H9 (cell line): ENCODE data around the gene DPH1. TPM values are rescaled to one million over a fixed set of nuclear protein-coding genes. Genes with fewer than 3 reads are reported as not detected.

ENCODE experiments used
- DNase-seq: peaks from one replicate; pipeline ENCODE4 v3.0.0-alpha.2; 2017
- H2AFZ ChIP-seq: one replicate; pipeline ENCODE4 v1.6.1; 2013; ENCODE audit warnings: mild to moderate bottlenecking, low read length, control low read depth, moderate library complexity
- H2AK5ac ChIP-seq: 2 replicates; pipeline ENCODE4 v1.6.1; 2013; ENCODE audit warnings: low read length, control low read depth, mixed read lengths; ENCODE audit not compliant: insufficient read length
- H2BK120ac ChIP-seq: one replicate; pipeline ENCODE4 v1.6.1; 2013; ENCODE audit warnings: low read depth, mild to moderate bottlenecking, low read length, control low read depth, inconsistent platforms; ENCODE audit not compliant: poor library complexity, severe bottlenecking
- H2BK12ac ChIP-seq: 2 replicates; pipeline ENCODE4 v1.6.1; 2013; ENCODE audit warnings: low read length, control low read depth, mixed read lengths, low read depth; ENCODE audit not compliant: insufficient read length
- H2BK15ac ChIP-seq: 2 replicates; pipeline ENCODE4 v1.6.1; 2013; ENCODE audit warnings: low read depth, low read length, control low read depth
- H2BK20ac ChIP-seq: one replicate; pipeline ENCODE4 v1.6.1; 2013; ENCODE audit warnings: low read depth, mild to moderate bottlenecking, low read length, control low read depth, inconsistent platforms; ENCODE audit not compliant: poor library complexity, severe bottlenecking
- H2BK5ac ChIP-seq: 2 replicates; pipeline ENCODE4 v1.6.1; 2013; ENCODE audit warnings: low read length, control low read depth, mixed read lengths; ENCODE audit not compliant: insufficient read length
- H3K14ac ChIP-seq: 2 replicates; pipeline ENCODE4 v1.6.1; 2013; ENCODE audit warnings: low read length, control low read depth; ENCODE audit not compliant: insufficient read depth
- H3K18ac ChIP-seq: 2 replicates; pipeline ENCODE4 v1.6.1; 2013; ENCODE audit warnings: low read depth, mild to moderate bottlenecking, mixed read lengths, low read length, control low read depth; ENCODE audit not compliant: insufficient read length
- H3K23ac ChIP-seq: 2 replicates; pipeline ENCODE4 v1.6.1; 2013; ENCODE audit warnings: low read length, control low read depth, mixed read lengths, low read depth; ENCODE audit not compliant: insufficient read length
- H3K23me2 ChIP-seq: 2 replicates; pipeline ENCODE4 v1.6.1; 2013; ENCODE audit warnings: low read depth, mild to moderate bottlenecking, mixed read lengths, low read length, control low read depth; ENCODE audit not compliant: insufficient read length, poor library complexity, severe bottlenecking
- H3K27ac ChIP-seq: 2 replicates; pipeline ENCODE4 v1.5.1; 2013; ENCODE audit warnings: low read length, control low read depth, mixed read lengths, low read depth; ENCODE audit not compliant: insufficient read length
- H3K27me3 ChIP-seq: 2 replicates; pipeline ENCODE4 v1.6.1; 2013; ENCODE audit warnings: low read length, control low read depth, inconsistent platforms; ENCODE audit not compliant: insufficient read depth
- H3K4ac ChIP-seq: 2 replicates; pipeline ENCODE4 v1.6.1; 2013; ENCODE audit warnings: low read depth, mild to moderate bottlenecking, control low read depth, inconsistent platforms, low read length, moderate library complexity
- H3K4me1 ChIP-seq: 2 replicates; pipeline ENCODE4 v1.6.1; 2013; ENCODE audit warnings: low read length, control low read depth, inconsistent platforms; ENCODE audit not compliant: insufficient read depth
- H3K4me2 ChIP-seq: 2 replicates; pipeline ENCODE4 v1.6.1; 2013; ENCODE audit warnings: low read length, control low read depth, mixed read lengths; ENCODE audit not compliant: insufficient read length, insufficient read depth
- H3K56ac ChIP-seq: 2 replicates; pipeline ENCODE4 v1.6.1; 2013; ENCODE audit warnings: low read depth, mild to moderate bottlenecking, mixed read lengths, low read length, control low read depth; ENCODE audit not compliant: insufficient read length
- H3K79me1 ChIP-seq: 2 replicates; pipeline ENCODE4 v1.6.1; 2013; ENCODE audit warnings: low read depth, mild to moderate bottlenecking, moderate library complexity, low read length, control low read depth, inconsistent platforms; ENCODE audit not compliant: insufficient read depth, poor library complexity, severe bottlenecking
- H3K79me2 ChIP-seq: 2 replicates; pipeline ENCODE4 v1.6.1; 2013; ENCODE audit warnings: low read length, control low read depth, inconsistent platforms; ENCODE audit not compliant: insufficient read depth
- H3K9ac ChIP-seq: 2 replicates; pipeline ENCODE4 v1.6.1; 2013; ENCODE audit warnings: low read length, control low read depth, mixed read lengths; ENCODE audit not compliant: insufficient read length; ENCODE audit errors: extremely low read depth
- H3K9me3 ChIP-seq: one replicate; pipeline ENCODE4 v1.6.1; 2013; ENCODE audit warnings: low read depth, low read length, inconsistent platforms; ENCODE audit not compliant: control insufficient read depth
- H3T11ph ChIP-seq: one replicate; pipeline ENCODE4 v1.6.1; 2013; ENCODE audit warnings: mild to moderate bottlenecking, low read length, control low read depth, inconsistent platforms
- H4K20me1 ChIP-seq: one replicate; pipeline ENCODE4 v1.6.1; 2013; ENCODE audit not compliant: control insufficient read depth, insufficient read length, insufficient read depth
- H4K5ac ChIP-seq: 2 replicates; pipeline ENCODE4 v1.6.1; 2013; ENCODE audit warnings: low read depth, mild to moderate bottlenecking, mixed read lengths, low read length, control low read depth; ENCODE audit not compliant: insufficient read length
- H4K8ac ChIP-seq: replicated peaks from 2 replicates; pipeline ENCODE4 v1.6.1; 2013; ENCODE audit warnings: low read length, control low read depth, mixed read lengths, low read depth; ENCODE audit not compliant: insufficient read length
- H4K91ac ChIP-seq: 2 replicates; pipeline ENCODE4 v1.6.1; 2013; ENCODE audit warnings: low read depth, mild to moderate bottlenecking, moderate library complexity, mixed read lengths, low read length, control low read depth; ENCODE audit not compliant: insufficient read length
- H3K27ac Mint-ChIP-seq, 3 experiments: 2 replicates in 2 of 3; 3 replicates in 1 of 3; pipeline ENCODE4 v1.8.0; 2020 to 2021; ENCODE audit warnings: mixed read lengths in 3 of 3, mild to moderate bottlenecking in 1 of 3, moderate library complexity in 1 of 3
- H3K27me3 Mint-ChIP-seq: 2 replicates; pipeline ENCODE4 v1.8.0; 2021; ENCODE audit warnings: low read depth, mild to moderate bottlenecking, moderate library complexity, mixed read lengths
- H3K36me3 Mint-ChIP-seq, 3 experiments: 2 replicates in 2 of 3; 3 replicates in 1 of 3; pipeline ENCODE4 v1.8.0; 2020 to 2021; ENCODE audit warnings: low read depth in 3 of 3, mixed read lengths in 3 of 3; ENCODE audit not compliant: insufficient read depth in 1 of 3
- H3K4me1 Mint-ChIP-seq, 2 experiments: 2 replicates each; pipeline ENCODE4 v1.8.0; 2020; ENCODE audit warnings: mixed read lengths in 2 of 2
- H3K4me3 Mint-ChIP-seq, 2 experiments: 2 replicates in 1 of 2; 3 replicates in 1 of 2; pipeline ENCODE4 v1.8.0; 2020 to 2021; ENCODE audit warnings: mild to moderate bottlenecking in 2 of 2, mixed read lengths in 2 of 2, moderate library complexity in 1 of 2
- H3K9me3 Mint-ChIP-seq, 2 experiments: 2 replicates in 1 of 2; 3 replicates in 1 of 2; pipeline ENCODE4 v1.8.0; 2020; ENCODE audit warnings: mild to moderate bottlenecking in 2 of 2, mixed read lengths in 2 of 2, moderate library complexity in 1 of 2
- CTCF ChIP-seq: fragments of 200-600 bp; sonication (generic); conservative IDR thresholded peaks from 3 replicates; pipeline ENCODE4 v1.8.0; 2021; ENCODE audit warnings: antibody characterized with exemption, mild to moderate bottlenecking
- WGBS: extraction: QIAGEN DNeasy Blood & Tissue Kit; methylation state at CpG from one replicate; pipeline ENCODE4 v1.1.7; 2013; ENCODE audit warnings: missing lambda C conversion rate, low lambda C conversion rate, mixed read lengths; ENCODE audit not compliant: insufficient read length; ENCODE audit errors: extremely low coverage; 5-methylcytosine and 5-hydroxymethylcytosine counted together
- total RNA-seq: library from RNA; stranded (reverse); gene quantifications from 2 replicates; pipeline ENCODE4 v1.2.1, GENCODE V29; 2021

Gene DPH1
- total RNA-seq, 1 experiment from 2014 or later = 27.5 TPM

GRCh38 chr17:2034157-2034556, 4.2 kb downstream of the DPH1 start:
- Mint-ChIP-seq H3K4me1 (peaks cover 9 to 31% of the 10 kb centered on the region in 2 experiments), H3K36me3 (peaks cover 0 to 13% (median 11%) of the 10 kb centered on the region in 3 experiments; a peak in 6 of 7 replicates), H3K27me3 (peaks cover 7% of the 10 kb centered on the region), H3K27ac (no peak overlapping the region), H3K4me3 (peak overlapping the region in 1 of 2 experiments; percentile 38; a peak in 1 of 5 replicates), H3K9me3 (no peaks in the 10 kb centered on the region; a peak in 1 of 5 replicates)
- H2BK20ac ChIP-seq = no peak overlapping the region
- no peaks in the 10 kb centered on the region for H3K4me1 ChIP-seq
- H2AFZ ChIP-seq = no peak overlapping the region
- H3K14ac ChIP-seq = no peak overlapping the region
- H4K20me1 ChIP-seq = no peaks in the 10 kb centered on the region
- no peak overlapping the region for H2BK5ac ChIP-seq
- H2BK12ac ChIP-seq = no peak overlapping the region
- H3K27me3 ChIP-seq = peaks cover under 1% of the 10 kb centered on the region; the same call in 1 of the 2 replicates
- no peak overlapping the region for H3K18ac ChIP-seq
- no peak overlapping the region for H3K4ac ChIP-seq
- H3K9ac ChIP-seq = no peak overlapping the region
- H2BK15ac ChIP-seq = no peak overlapping the region
- peaks cover 3% of the 10 kb centered on the region for H3K23me2 ChIP-seq
- H3K4me2 ChIP-seq = no peak overlapping the region
- no peak overlapping the region for H3T11ph ChIP-seq
- no peak overlapping the region for H4K5ac ChIP-seq
- H3K9me3 ChIP-seq = no peaks in the 10 kb centered on the region
- no peaks in the 10 kb centered on the region for H3K79me1 ChIP-seq
- H4K91ac ChIP-seq = no peak overlapping the region
- H2AK5ac ChIP-seq = no peak overlapping the region
- no peak overlapping the region for H4K8ac ChIP-seq
- no peak for TF ChIP-seq CTCF
- peak; percentile 53 for DNase-seq
- H3K23ac ChIP-seq = no peak overlapping the region
- H3K56ac ChIP-seq = no peak overlapping the region
- no CpG with 5 or more reads among the region's 7 CpGs for WGBS
- H2BK120ac ChIP-seq = no peak overlapping the region
- no peaks in the 10 kb centered on the region for H3K79me2 ChIP-seq
- no peak overlapping the region for H3K27ac ChIP-seq
